GM23248 (cell line): ENCODE measurements around the gene PPFIBP1.

ENCODE experiments used
- EZH2 ChIP-seq: fragments of 200-600 bp; sonication (generic); IDR thresholded peaks from 2 replicates; pipeline ENCODE4 v1.6.1; 2018; ENCODE audit warnings: antibody characterized with exemption, mild to moderate bottlenecking; ENCODE audit not compliant: insufficient read depth, poor library complexity, severe bottlenecking
- EZH2phosphoT487 ChIP-seq: fragments of 200-600 bp; sonication (generic); IDR thresholded peaks from 2 replicates; pipeline ENCODE4 v1.6.1; 2018; ENCODE audit warnings: antibody characterized with exemption, moderate library complexity, mild to moderate bottlenecking, low read depth; ENCODE audit not compliant: insufficient read depth

GRCh38 chr12:27511723-27512045 lies 12.3 kb upstream of the PPFIBP1 start:
- TF ChIP-seq EZH2 (no peak), EZH2phosphoT487 (no peak)
